Fibroblast of mammary gland (primary cell): ENCODE measurements around the gene SIM1.

Source experiments
- DNase-seq: peaks from one replicate; pipeline ENCODE4 v3.0.0-alpha.2; 2010; ENCODE audit warnings: low read depth
- H3K4me3 ChIP-seq: 2 replicates; pipeline ENCODE4 v1.5.1; 2011; ENCODE audit warnings: low read depth, mild to moderate bottlenecking, low read length, moderate library complexity; ENCODE audit not compliant: control insufficient read depth
- CTCF ChIP-seq: conservative IDR thresholded peaks from 2 replicates; pipeline ENCODE4 v1.5.1; 2011; ENCODE audit warnings: low read depth, low read length, inconsistent platforms; ENCODE audit not compliant: control insufficient read depth, insufficient read depth

Gene SIM1, protein sequence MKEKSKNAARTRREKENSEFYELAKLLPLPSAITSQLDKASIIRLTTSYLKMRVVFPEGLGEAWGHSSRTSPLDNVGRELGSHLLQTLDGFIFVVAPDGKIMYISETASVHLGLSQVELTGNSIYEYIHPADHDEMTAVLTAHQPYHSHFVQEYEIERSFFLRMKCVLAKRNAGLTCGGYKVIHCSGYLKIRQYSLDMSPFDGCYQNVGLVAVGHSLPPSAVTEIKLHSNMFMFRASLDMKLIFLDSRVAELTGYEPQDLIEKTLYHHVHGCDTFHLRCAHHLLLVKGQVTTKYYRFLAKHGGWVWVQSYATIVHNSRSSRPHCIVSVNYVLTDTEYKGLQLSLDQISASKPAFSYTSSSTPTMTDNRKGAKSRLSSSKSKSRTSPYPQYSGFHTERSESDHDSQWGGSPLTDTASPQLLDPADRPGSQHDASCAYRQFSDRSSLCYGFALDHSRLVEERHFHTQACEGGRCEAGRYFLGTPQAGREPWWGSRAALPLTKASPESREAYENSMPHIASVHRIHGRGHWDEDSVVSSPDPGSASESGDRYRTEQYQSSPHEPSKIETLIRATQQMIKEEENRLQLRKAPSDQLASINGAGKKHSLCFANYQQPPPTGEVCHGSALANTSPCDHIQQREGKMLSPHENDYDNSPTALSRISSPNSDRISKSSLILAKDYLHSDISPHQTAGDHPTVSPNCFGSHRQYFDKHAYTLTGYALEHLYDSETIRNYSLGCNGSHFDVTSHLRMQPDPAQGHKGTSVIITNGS

GRCh38 chr6:100464903-100465700 lies at the start of gene SIM1:
TSS of gene SIM1 (minus strand) at chr6:100464921. CDS start at chr6:100463468, 1,453 bp downstream.
- peak within 1 kb of the TSS; percentile 41 for H3K4me3 ChIP-seq
- DNase-seq, result peak; percentile 80
- TF ChIP-seq CTCF, result no peak

- TF ChIP-seq CTCF, result no peak
- peak; percentile 50 for DNase-seq
- no peak overlapping the region for H3K4me3 ChIP-seq
Observed at GRCh38 chr6:100512203-100512862, 47.6 kb upstream of the SIM1 start.

- DNase-seq, result no peak
- TF ChIP-seq CTCF, result no peak
- H3K4me3 ChIP-seq, result no peak overlapping the region
Observed at GRCh38 chr6:100509101-100509500, 44.4 kb upstream of the SIM1 start.

GRCh38 chr6:100506651-100507050 lies 41.9 kb upstream of the SIM1 start:
- TF ChIP-seq CTCF, result no peak
- no peak overlapping the region for H3K4me3 ChIP-seq
- DNase-seq, result peak; percentile 29

DNA sequence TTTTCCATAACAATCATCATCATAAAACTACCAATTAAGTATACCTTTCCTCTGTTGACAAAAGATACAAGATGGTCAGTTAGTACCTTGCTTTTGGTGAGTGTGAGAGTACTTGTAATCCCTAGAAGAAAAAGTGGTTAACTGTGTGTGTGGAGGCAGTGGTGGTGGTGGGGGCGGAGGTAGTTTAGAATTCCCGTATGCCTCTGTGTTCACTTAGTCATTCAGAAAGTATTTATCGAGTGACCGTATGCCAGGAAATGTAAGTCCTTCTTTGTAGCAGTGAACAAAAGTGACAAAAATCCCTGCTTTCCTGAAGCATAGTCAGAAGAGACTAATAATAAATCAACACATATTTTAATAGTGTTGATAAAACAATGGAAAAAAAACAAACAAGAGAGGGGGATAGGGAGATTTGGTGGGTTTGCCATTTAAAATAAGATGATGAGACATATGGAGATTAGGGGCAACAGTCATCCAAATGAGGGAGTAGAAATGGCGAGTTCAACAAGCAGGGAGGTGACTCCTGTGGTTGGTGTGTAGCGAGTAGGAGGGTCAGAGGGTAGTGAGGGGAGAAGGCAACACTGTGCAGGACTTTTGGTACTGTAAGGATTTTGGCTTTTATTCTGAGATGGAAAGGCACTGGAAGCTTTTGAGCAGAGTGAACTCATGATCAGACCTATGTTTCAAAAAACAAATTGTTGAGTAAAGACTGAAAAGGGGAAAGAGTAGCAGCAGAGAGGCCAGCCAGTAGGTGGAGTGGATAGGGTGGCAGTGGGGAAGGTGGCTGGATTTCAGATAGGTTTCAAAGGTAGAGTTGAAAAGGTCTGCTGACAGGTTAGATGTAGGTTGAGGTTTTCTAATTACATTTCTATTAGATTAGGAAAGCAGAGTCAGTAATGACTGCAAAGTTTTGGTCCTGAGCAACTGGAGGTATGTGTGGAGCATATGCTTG lies 40.3 kb upstream of the SIM1 start:
- no peak overlapping the region for H3K4me3 ChIP-seq
- peak; percentile 3 for TF ChIP-seq CTCF
- peak; percentile 82 for DNase-seq
